ENCODE measurements around the gene PITX1.

The PITX1 gene

DNA sequence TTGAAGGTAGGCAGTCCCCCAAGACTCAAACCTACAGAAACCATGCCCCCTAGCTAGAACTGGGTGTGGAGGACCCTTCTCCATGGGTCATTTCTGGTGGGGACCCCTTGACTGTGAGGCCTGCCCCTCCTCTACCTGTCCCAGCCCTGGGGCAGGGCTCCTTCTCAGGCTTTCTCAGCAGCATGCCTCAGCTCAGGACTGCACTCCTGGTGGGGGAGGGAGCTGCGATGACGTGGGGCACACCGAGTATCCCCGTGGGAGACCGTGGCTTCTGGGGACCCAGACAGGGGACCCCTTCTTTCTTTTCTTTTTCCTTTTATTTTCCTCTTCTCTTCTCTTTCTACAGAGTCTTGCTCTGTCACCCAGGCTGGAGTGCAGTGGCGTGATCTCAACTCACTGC lies 27.0 kb upstream of the PITX1 start:
- no peak for DNase-seq

DNA sequence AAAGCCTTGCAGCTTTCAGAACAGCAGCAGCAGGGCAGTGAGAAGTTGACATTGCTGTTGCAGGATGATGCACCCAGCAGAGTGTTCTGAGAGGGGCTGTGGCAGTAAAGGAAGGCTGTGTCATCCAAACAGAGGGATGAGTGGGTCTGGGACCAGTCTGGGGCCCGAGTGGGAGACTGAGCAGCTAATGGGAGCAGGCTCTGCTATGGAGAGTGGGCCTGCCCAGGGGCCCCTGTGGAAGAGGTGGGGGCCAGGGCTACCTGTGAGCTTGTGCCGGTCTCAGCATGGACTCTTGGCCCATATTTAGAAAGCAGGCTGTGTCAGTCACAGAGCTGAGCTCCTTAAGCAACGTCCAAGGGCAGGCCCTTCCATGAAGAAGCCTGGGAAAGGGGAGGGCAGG lies 26.0 kb upstream of the PITX1 start:
- no peak for DNase-seq

DNA sequence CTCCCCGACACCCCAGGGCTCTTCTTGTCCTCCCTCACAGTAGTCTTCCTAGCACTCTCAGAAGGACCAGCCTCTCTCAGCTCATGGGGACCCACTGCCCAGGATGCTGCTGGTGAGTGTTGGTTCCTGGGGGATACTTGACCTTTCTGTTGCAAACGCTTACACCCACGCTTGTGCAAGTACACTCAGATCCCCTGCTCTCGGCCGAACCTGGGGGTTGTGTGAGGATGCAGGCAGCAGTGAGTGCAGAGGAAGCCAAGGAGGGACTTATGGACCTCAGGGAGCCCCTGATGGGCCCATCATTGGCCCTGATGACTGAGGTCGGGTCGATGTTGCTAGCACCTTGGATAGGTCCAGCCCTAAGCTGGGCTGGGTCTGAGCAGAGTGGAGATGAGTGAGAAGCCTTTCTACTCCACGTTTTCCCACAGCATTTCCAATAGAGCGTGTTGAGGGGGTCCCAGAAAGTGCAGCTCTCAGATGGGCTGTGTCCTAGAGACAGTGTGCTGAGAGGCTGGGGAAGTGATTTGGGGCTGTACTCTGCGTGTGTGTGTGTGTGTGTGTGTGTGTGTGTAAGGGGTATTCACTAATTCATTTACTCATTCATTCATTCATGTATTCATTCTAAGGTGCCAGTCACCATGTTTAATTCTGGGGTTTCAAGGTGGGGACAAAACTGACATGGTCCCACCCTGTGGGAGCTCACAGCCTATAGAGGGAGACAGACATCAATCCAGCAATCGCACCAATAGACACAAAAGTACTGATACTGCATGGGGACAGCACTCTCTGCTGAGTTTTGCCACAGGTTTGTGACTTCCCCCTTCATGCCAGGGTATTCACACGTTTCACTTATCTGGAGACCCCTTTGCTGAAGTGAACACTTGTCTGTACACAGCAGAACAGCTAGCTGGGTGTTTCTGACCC lies 25.2 kb upstream of the PITX1 start:
- DNase-seq: no peak

DNA sequence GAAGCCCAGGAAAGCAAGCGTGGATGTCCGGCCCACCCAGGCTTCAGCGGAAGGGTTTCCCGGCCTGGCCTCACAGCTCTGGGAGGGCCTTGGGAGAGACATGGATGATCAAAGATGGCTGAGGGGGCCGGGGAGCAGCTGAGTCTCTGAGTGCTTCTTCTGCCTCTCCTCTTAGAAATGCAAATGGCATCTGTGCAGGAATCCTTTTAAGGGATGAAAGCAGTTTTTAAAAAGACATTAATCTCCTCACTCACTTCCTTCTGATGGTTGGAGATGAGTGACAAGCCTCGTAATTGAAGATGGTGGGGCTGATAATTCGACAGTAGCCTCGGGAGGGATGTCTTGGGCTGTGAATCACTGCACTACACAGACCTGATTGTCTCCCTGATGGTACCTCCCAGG lies 24.3 kb upstream of the PITX1 start:
- no peak for DNase-seq

DNA sequence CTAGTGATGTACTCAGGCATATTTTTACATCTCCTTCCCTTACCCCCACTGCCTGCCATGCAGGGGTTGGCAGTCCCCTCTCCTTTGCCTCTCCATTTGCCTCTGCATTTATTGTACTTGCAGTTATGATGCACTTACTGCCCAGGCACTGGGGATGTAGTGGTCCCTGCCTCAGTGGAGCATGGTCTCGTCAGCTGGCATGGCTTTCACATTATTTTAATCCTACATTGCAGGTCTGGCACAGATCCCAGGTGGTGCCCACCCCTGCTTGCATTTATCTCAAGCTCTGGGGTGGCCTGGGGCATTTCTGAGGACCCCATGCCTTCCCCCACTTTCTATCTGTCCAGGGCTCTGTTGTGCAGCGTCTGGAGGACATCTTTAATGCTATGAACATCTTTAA lies 23.2 kb upstream of the PITX1 start:
- no peak for DNase-seq

DNA sequence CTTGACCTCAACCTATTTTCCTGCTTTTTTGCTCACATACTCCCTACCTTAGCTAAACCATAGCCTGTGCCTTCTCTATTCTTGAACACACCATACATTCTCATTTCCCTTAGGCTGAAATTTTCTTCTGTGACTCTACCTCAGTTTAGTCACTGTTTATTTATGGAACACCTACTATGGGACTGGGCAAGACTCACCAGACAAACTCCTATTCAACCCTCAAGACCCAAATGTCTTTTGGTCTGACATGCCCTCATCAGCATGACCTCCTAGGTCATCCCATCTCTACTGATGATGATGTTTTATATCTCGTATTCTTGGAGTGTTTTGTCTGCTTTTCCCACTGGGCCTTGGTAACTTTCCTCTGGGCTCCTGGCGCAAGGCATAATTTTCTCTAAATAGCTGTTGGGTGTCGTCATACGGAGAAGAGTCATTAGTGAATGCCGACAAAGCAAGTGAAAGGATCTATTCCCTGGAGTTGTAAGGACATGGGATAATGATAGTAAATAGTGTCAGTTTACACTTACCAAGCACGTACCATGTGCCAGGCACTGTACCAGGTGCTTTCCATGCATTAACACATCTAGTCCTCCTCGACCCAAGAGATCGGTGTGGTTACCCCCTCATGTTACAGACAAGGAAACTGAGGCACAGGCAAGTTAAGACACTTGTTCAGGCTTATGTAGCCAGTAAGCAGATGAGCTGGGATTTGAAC lies 22.4 kb upstream of the PITX1 start:
- DNase-seq: no peak

DNA sequence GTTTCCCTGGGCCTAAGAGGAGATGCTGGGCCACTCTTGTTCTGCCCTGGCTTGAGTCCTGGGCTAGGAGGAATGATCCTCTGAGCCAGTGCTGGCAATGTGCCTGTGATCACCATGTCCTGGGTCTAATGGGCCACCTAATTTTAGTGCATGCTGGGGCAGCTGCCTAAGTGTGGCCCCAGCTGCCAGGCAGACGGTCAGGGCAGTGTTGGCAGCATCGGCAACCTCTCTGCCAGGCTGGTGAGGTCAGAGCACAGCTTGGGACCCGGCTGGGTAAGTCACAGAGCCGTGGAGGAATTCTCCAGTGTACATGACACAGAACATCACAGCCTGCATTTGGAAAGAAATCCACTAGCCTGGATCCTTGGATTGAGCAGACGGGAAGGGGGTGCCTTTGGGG lies 21.4 kb upstream of the PITX1 start:
- DNase-seq: no peak

DNA sequence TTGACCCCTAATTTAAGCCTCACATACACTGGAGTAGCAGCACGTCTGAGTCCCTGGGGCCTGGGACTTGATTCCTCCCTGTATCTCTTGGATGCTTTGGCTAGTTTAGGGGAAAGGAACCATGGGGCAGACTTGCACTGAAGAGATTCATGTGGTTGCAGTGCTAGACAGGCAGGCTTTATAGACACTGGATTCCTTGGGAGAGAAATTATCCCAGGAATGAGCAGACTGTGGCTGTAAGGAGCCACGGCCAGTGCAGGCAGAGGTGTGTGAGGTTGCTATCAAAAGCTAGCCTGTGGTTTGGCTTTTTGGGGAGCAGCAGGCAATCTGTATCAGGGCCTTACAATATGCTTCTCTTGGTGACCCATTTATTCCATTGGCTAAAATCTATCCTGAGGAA lies 20.5 kb upstream of the PITX1 start:
- no peak for DNase-seq

DNA sequence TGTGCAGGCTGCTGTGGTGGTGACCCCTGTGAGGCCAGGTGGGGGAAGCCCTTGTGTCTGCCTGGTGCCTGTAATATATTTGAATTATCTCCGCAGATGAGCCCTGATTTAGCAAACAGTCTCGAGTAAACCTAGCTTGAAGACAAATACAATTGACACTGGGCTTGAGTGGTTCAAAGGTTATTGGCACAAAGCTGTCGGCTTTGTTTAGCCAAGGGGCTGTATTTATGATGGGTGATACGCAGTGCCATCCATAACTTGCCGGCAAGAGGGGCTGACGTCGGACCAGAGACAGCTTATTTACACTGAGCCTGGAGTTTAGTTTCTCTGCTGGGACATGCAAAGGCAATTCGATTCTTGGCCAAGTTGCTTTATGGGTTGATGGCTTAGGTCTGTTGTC lies 20.0 kb upstream of the PITX1 start:
- DNase-seq: no peak

DNA sequence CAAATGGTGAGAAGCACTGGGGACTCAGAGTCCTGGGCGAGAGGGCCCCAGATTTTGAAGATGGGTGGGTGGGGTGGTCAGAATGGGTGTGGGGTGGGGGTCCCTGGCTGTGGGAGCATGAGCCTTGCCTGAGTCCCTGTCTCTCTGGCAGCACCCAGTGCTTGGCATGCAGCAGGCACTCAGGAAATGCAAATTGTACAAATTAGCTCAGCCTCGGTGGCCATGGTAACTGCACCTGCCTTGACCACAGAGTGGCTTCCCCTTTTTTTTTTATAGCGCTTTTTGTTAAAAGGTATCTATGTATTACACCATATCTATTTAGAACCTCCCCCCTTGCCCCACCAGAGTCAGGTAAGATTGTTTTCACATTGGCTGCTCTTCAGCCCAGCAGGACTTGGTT lies 19.2 kb upstream of the PITX1 start:
- no peak for DNase-seq

DNA sequence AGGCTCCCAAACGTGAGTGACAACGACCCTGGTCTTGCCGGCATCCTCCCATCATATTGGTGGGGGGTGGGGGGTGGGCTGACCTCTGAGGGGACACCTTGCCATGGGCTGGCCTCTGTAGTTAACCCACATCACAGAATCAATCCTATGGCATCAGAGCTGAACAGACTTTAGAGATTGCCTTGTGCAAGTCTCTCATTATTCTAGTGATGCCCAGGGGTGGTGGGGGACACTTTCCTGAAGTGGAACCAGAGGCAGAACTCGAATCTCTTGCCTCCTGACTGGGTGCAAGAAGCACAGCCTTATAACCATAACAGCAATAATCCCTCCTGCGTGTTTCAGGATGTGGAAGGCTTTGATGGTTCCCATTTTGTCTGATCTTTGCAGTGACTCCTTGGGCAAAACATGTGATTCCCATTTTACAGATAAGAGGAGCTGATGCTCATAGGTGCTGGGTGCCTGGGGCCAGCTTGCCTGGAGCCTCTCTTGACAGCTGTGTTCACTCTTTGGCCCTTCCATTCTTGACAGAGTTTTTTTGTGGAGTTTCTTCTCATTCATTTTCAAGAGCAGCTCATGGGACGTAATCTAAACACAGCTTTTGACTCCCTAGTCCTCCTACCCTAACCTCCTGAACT lies 18.6 kb upstream of the PITX1 start:
- DNase-seq: no peak

DNA sequence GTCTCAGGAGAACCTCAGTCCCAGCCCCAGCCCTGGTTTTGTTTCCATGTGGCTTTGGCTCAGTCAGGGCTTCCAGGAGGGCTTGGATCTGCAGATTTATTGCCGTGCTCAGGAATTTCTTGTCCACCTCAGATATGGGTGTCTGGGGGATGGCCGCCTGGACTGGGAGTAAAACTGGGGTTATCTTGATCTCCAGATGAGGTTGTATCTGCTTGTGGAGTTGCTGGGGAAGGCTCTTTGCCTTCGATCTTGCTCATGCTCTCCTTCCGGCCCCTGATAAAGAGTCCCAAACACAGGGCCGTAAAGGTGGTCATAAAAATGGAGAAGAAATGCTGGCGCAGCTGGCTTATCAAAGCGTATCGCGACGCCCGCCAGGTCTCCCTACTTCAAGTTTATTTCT lies 17.8 kb upstream of the PITX1 start:
- no peak for DNase-seq

DNA sequence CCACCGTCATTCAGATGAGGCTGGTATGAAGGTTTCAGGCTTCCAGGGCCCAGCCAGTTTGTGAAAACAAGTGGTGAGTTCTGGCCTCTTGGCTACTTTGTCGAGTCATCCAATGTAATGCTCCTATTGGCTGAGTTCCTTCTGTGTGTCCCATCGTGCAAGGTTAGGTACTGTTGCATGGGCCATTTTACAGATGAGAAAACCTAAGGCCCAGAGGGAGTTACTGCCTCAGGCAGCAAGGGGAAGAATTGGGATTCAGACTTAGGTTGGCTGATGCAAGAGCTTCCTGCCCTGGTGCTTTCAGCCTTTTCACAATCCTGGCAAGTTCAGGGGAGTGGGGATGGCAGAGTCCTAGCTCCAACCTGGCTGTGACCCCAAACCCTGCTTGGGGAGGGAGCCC lies 17.4 kb upstream of the PITX1 start:
- DNase-seq: no peak

DNA sequence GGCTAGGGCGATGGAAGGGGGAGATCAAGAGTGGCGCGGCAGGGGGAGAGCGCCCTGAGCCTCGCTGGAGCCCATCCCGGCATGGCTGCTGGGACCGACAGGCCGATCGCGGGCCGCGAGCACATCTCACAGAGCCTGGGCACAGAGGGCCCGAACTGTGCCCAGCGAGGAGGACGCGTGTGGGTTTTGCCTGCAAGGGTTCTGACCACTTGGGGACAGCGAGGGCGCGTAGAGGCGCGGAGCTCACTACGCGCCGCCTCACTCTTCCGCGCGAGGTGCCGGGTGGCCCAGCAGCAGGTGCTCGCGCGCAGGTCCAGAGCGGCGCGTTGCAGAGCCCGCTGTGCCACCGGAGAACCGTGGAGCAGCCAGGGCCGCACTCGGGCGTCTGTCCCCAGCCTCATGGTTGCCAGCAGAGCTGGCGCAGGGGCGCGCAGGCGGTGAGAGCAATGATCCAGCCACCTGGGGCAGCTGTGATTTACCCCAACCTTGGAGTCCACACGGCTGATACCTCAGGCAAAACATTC lies 16.3 kb upstream of the PITX1 start:
- DNase-seq: no peak

DNA sequence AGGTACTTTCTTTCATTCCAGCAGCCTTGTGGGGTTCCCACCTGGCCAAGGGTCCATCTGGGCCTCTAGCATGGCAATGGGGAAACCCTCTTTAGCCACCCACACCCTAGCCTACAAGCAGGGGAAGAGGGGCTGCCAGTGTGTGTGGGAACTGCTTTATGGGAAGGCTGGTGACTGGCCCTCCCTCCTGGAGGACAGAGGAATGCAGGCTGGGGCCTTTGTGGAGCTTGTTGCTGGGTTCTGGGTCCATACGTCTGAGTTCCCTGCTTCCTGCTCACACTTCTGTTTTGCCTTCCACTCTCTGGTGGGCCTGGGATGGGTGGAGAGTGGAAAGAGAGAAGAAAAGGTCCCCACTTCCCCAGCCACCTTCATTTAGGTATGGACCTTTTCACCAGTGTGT lies 14.9 kb upstream of the PITX1 start:
- DNase-seq: no peak

DNA sequence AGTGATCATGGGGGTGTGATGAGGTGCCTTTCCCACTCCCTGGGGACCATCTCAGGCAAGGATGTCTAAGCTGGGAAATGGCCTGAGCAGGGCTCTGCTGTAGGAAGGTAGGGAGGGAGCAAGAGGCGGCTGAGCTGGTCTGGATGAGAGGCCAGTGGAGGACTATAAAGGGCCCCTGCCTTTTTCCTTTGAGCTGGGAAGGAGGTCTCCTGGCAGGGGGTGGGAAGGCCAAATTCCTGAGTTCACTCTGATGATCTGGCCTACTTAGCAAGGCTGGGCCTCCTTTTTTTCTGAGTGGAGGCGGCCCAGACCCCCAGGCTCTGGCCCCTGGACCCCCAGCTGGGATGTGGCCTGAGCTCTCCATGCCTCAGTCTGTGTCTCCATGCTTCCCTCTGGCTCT lies 14.3 kb upstream of the PITX1 start:
- no peak for DNase-seq

DNA sequence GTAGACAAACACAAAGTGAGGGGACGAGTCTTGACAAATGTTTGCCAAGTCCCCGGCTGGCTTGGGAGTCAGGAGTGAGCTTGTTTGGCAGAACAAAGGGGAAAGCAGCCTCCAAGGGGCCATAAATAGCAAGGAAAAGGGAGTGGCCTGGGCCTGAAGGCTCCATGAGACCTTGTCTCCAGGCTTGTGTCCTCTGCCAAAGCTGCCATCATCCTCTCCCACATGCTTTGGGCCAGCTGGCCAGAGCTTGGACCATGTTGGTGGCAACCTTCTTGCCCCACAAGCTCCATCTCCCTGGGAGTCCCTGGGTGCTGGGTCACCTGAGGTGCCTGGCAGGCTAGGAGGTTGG lies 13.3 kb upstream of the PITX1 start:
- DNase-seq: no peak

DNA sequence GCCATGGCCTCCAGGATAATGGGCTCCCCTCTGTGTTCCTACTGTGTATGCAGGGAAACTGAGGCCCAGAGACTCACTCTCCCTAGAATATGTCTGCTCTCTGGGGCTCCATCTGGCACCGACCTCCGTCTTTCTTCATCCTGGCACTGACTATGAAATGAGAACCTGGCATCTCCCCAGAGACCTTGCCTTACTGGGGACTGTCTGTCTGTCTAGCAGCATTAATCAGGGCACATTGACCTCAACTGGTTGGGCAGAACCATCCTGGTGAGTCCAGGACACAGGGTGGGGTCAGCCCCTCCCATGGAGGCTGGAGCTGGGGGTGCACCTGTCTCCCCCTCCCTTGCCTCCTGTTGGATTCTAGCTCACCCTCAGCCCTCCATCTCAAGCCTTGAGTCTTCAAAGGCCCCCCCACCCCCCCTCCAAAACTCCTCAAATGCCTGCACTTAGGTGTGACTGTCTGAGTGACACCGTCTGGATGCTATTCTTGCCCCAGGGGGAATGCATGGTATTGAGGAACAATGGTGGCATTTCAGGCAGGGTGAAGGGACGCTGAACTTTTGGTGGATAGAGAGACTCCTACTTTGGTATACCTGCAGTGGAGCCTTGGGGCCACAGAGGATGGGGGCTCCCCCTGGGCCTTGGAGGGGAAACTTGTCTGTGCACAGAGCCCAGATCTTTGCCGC lies 12.8 kb upstream of the PITX1 start:
- no peak for DNase-seq

DNA sequence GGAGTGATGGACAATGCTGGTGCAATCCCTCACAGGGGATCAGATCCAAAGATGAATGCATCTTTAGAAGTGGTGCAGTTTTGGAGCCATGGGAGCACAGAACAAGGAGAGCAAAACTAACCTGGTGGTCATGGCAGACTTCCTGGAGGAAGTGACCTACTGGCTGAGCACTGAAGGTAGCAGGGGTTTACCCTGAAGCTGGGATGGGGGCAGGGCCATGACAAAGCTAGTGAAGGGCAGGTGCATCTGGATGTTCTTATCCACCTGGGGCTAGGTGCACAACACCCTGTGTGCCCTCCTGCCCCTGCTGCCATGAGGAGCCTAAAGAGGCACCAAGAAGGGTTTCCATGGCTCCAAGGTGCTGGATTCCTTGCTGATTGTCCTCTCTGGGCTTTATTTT lies 11.5 kb upstream of the PITX1 start:
- no peak for DNase-seq

DNA sequence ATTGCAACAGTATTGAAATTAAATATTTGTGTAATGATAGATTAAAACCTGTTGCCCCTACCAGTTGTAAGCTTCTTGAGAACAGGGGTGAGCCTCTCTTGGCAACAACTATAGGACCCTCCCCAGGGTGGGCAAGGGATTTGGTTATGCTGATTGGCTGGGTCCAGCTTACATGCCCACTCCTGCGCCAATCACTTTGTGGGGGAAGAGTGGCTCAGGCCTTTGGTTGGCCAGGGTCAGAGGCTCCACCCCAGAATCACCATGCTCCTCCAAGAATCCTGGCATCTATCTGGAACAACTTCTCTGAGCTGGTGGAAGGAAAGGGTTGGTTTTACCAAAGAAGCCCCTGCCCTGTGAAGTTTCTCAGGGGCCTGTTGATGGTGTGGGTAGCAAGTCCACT lies 8.6 kb upstream of the PITX1 start:
- DNase-seq: no peak

DNA sequence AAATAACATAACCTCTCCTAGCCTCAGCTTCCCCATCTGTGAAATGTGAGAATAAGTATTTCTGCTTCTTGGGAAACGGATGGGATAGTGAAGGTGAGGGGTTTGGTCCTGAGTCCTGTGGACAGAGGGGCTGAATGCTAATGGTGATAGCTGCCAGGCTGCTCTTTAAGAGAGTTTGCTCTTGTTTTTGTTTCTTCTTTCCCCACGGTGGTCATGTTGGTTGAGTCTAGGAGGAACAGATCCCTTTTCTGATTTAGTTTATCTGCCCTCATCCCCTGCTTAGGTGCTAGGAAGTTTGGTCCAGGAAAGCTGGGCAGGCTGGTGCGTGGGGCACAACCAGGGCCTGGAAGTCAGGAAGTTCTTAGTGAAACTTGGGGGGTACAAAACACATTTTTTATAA lies 7.7 kb upstream of the PITX1 start:
- DNase-seq: no peak

DNA sequence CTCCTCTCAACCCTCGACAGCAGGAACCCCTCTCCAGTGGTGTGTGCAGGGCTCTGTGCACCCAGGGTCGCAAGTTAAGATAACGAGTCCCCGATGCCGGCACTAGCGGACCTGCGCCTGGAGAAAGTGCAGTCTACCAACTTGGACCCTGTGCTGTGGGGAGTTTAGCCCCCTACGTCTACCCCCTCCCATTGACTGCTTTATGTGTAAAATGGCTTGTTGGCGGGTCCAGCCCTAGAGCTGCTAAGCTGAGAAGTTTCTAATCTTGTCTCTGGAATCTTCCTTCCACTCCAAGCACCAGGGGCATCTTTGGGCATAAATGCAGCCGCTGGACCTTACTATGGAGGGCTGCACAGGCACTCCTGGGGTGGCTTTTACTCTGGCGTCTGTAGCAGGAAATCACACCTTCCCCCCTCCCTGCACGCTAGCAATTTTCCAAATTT lies 7.1 kb upstream of the PITX1 start:
- DNase-seq: no peak
